ENCODE measurements around the gene AHRR. TPM values are rescaled to one million over a fixed set of nuclear protein-coding genes. Genes with fewer than 3 reads are reported as not detected.

The AHRR gene
- total RNA-seq, 4 donors from 2014 or later, result 1.3 to 8.8 (median 1.5) TPM

DNA sequence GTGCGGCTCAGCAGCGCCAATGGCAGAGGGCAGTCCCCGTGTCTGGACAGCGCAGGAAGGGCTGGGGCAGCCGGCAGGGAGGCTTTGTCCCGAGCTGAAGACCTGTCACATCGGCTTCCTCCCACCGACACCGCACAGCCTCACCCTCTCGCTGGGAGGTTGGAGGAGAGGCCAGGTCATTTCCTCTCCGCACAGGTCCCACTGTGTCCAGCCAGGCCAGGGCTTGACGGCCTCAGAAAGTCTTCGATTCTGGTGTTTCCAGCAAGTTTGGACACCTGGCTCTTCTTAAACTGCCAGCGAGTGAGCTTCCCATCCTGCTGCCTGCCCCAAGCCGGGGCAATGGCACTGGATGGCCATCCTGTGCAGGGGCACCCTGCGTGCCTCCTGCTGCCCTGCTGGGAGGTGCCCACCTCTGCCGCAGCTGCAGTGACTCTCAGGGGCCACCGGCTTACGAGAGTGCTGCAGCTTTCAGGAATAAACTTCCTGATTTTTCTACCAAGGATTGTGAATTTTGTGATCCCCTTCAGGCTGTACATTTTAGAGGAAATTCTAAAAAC, 33.9 kb downstream of the AHRR start:
- H3K27ac ChIP-seq, result no peak overlapping the region
- in situ Hi-C loops (cut with MboI; ENCODE audit: low pct_ligation_motif_present in 1 of 4, low pct_unique_long_range_greater_than_20kb in 1 of 4, low sequenced_read_pairs in 3 of 4), result no loop called here
- TF ChIP-seq POLR2AphosphoS5 (IDR thresholded peaks at IDR 0.05), result no peak
- TF ChIP-seq EP300 (IDR thresholded peaks at IDR 0.05; ENCODE audit: low read depth), result no peak
- no peak for TF ChIP-seq POLR2A (IDR thresholded peaks at IDR 0.05)
- TF ChIP-seq, protein P1, sequence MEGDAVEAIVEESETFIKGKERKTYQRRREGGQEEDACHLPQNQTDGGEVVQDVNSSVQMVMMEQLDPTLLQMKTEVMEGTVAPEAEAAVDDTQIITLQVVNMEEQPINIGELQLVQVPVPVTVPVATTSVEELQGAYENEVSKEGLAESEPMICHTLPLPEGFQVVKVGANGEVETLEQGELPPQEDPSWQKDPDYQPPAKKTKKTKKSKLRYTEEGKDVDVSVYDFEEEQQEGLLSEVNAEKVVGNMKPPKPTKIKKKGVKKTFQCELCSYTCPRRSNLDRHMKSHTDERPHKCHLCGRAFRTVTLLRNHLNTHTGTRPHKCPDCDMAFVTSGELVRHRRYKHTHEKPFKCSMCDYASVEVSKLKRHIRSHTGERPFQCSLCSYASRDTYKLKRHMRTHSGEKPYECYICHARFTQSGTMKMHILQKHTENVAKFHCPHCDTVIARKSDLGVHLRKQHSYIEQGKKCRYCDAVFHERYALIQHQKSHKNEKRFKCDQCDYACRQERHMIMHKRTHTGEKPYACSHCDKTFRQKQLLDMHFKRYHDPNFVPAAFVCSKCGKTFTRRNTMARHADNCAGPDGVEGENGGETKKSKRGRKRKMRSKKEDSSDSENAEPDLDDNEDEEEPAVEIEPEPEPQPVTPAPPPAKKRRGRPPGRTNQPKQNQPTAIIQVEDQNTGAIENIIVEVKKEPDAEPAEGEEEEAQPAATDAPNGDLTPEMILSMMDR (IDR thresholded peaks at IDR 0.05), result no peak
- peaks cover under 1% of the 10 kb centered on the region for H3K27me3 ChIP-seq
- intact Hi-C loops (cut with DNase I; ENCODE audit: low total_unique reads), result no loop called here
- DNase-seq, result no peak
- no peaks in the 10 kb centered on the region for H3K4me1 ChIP-seq
- WGBS, 2 donors (ENCODE audit: low coverage in 1 of 2), result 82% methylated on average over 19 of the region's 19 CpGs; no CpG with 5 or more reads in 1 of the 2 donors
- H3K9me3 ChIP-seq, result no peaks in the 10 kb centered on the region
- no peak overlapping the region for H3K4me3 ChIP-seq
- no peaks in the 10 kb centered on the region for H3K36me3 ChIP-seq

GRCh38 chr5:355958-356357, 34.4 kb downstream of the AHRR start:
- H3K36me3 ChIP-seq, result no peaks in the 10 kb centered on the region
- no peak overlapping the region for H3K27ac ChIP-seq
- no peaks in the 10 kb centered on the region for H3K4me1 ChIP-seq
- TF ChIP-seq EP300 (IDR thresholded peaks at IDR 0.05; ENCODE audit: low read depth) (no peak), POLR2A (IDR thresholded peaks at IDR 0.05) (no peak), POLR2AphosphoS5 (IDR thresholded peaks at IDR 0.05) (no peak)
- TF ChIP-seq, protein P1 (IDR thresholded peaks at IDR 0.05), result no peak
- no peak overlapping the region for H3K4me3 ChIP-seq
- no peaks in the 10 kb centered on the region for H3K27me3 ChIP-seq
- intact Hi-C loops (cut with DNase I; ENCODE audit: low total_unique reads), result no loop called here
- H3K9me3 ChIP-seq, result no peaks in the 10 kb centered on the region
- 48 to 76% methylated on average over 2 to 4 of the region's 4 CpGs for WGBS, 2 donors (ENCODE audit: low coverage in 1 of 2)
- DNase-seq, result no peak
- in situ Hi-C loops (cut with MboI; ENCODE audit: low pct_ligation_motif_present in 1 of 4, low pct_unique_long_range_greater_than_20kb in 1 of 4, low sequenced_read_pairs in 3 of 4), result no loop called here

GRCh38 chr5:359301-359897, 37.9 kb downstream of the AHRR start:
- Histone ChIP-seq H3K4me3 (no peak overlapping the region), H3K4me1 (no peaks in the 10 kb centered on the region), H3K27ac (no peak overlapping the region), H3K36me3 (no peaks in the 10 kb centered on the region), H3K9me3 (peaks cover 0 to 3% of the 10 kb centered on the region in 2 donors), H3K27me3 (no peaks in the 10 kb centered on the region)
- WGBS, 2 donors (ENCODE audit: low coverage in 1 of 2), result 89% methylated on average over 17 of the region's 23 CpGs; no CpG with 5 or more reads in 1 of the 2 donors
- intact Hi-C loops (cut with DNase I; ENCODE audit: low total_unique reads) (no loop called here), in situ Hi-C loops (cut with MboI; ENCODE audit: low pct_ligation_motif_present in 1 of 4, low pct_unique_long_range_greater_than_20kb in 1 of 4, low sequenced_read_pairs in 3 of 4) (no loop called here)
- DNase-seq, result no peak
- TF ChIP-seq POLR2A (IDR thresholded peaks at IDR 0.05) (no peak), POLR2AphosphoS5 (IDR thresholded peaks at IDR 0.05) (no peak), EP300 (IDR thresholded peaks at IDR 0.05; ENCODE audit: low read depth) (no peak)
- TF ChIP-seq, protein P1 (IDR thresholded peaks at IDR 0.05), result no peak

DNA sequence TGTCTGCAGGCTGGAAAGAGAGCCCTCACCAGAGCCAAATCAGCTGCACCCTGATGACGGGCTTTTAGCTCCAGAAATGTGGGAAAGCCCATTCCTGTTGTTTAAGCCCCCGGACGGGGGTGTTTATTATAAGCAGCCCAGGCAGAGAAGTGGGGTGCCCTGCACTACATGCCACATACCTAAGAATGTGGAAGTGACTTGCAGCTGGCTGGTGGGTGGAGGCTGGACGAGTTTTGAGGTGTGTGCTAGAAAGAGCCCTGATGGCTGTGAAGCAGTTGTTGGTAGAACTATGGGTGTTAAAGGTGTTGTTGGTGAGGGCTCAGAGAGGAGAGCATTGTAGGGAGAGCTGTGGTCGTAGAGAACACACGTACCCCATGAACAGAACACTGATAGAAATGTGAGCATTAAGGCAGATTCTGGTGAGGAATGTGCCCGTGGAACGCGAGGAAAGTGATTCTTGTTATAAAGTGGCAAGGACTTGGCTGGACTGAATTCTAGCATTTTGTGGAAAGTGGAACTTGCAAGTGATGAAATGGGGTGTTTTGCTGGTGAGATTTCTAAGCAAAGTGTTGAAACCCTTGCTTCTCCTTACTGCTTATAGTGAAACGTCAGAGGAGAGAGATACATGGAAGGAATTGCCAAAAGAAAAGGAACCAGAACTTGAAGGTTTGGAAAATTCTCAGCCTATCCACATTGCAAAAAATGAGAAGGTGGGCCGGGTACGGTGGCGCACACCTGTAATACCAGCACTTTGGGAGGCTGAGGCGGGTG, 38.9 kb downstream of the AHRR start:
- peaks cover 0 to 3% of the 10 kb centered on the region in 2 donors for H3K9me3 ChIP-seq
- WGBS, 2 donors (ENCODE audit: low coverage in 1 of 2), result 78 to 88% methylated on average over 10 to 14 of the region's 14 CpGs

More for the DNA sequence above, 38.9 kb downstream of the AHRR start:
- no peak for TF ChIP-seq EP300 (IDR thresholded peaks at IDR 0.05; ENCODE audit: low read depth)
- no peak for TF ChIP-seq POLR2AphosphoS5 (IDR thresholded peaks at IDR 0.05)
- TF ChIP-seq, protein P1 (IDR thresholded peaks at IDR 0.05), result no peak
- no peak for TF ChIP-seq POLR2A (IDR thresholded peaks at IDR 0.05)
- DNase-seq, result no peak
- Histone ChIP-seq H3K4me1 (no peaks in the 10 kb centered on the region), H3K4me3 (no peak overlapping the region), H3K27ac (no peak overlapping the region), H3K27me3 (no peaks in the 10 kb centered on the region), H3K36me3 (no peaks in the 10 kb centered on the region)
- in situ Hi-C loops (cut with MboI; ENCODE audit: low pct_ligation_motif_present in 1 of 4, low pct_unique_long_range_greater_than_20kb in 1 of 4, low sequenced_read_pairs in 3 of 4), result no loop called here
- intact Hi-C loops (cut with DNase I; ENCODE audit: low total_unique reads), result no loop called here

All from transverse colon (tissue), 4 donors.